ENCODE results near the gene PRKD3.

- no peak for TF ChIP-seq FOXM1 (CRISPR knock-in tag; IDR thresholded peaks at IDR 0.05)
- no peak for TF ChIP-seq ZNF280B (CRISPR knock-in tag; IDR thresholded peaks at IDR 0.05; ENCODE audit: borderline replicate concordance)
- no peak for TF ChIP-seq ZNF329 (CRISPR knock-in tag; IDR thresholded peaks at IDR 0.05; ENCODE audit: low read depth)
- TF ChIP-seq POLR2A (IDR thresholded peaks at IDR 0.05; ENCODE audit: insufficient read depth in 1 of 2, low read depth in 2 of 2, low read length in 2 of 2), result no peak
- no peak for TF ChIP-seq SMAD3 (CRISPR knock-in tag; IDR thresholded peaks at IDR 0.05)
- TF ChIP-seq POLR2AphosphoS5 (IDR thresholded peaks at IDR 0.05; ENCODE audit: low read depth, low read length), result no peak
- no peak for TF ChIP-seq ZNF138 (CRISPR knock-in tag; IDR thresholded peaks at IDR 0.05; ENCODE audit: low read depth)
- no peak for TF ChIP-seq ZBTB33 (CRISPR knock-in tag; IDR thresholded peaks at IDR 0.05)
- no peak for TF ChIP-seq SP140L (CRISPR knock-in tag; IDR thresholded peaks at IDR 0.05; ENCODE audit: borderline replicate concordance)
- no peak for TF ChIP-seq ZFP37 (CRISPR knock-in tag; IDR thresholded peaks at IDR 0.05; ENCODE audit: borderline replicate concordance)
- TF ChIP-seq NR2C2 (CRISPR knock-in tag; IDR thresholded peaks at IDR 0.05; ENCODE audit: borderline replicate concordance), result no peak
- TF ChIP-seq CTCF (CRISPR knock-in tag; IDR thresholded peaks at IDR 0.05), result no peak
- no peak for TF ChIP-seq SMARCE1 (IDR thresholded peaks at IDR 0.05; ENCODE audit: borderline replicate concordance)
Measured at GRCh38 chr2:37348155-37348554, 23.5 kb upstream of the PRKD3 start.
